Vagina (tissue), 2 donors: ENCODE results near the gene SPOCK1. TPM values are rescaled to one million over a fixed set of nuclear protein-coding genes. Genes with fewer than 3 reads are reported as not detected.

Experiments used
- DNase-seq, 2 donors: peaks; one replicate each; pipeline ENCODE4 v3.0.0-alpha.2; 2017; ENCODE audit errors: extremely low spot score in 2 of 2
- H3K27ac ChIP-seq: fragments of 200-600 bp; sonication (generic); one replicate; pipeline ENCODE4 v1.5.1; 2019
- H3K27me3 ChIP-seq: fragments of 200-600 bp; sonication (generic); one replicate; pipeline ENCODE4 v1.5.1; 2019
- H3K36me3 ChIP-seq, 2 donors: fragments of 200-600 bp; sonication (generic); one replicate each; pipeline ENCODE4 v1.5.1; 2017 to 2019
- H3K4me1 ChIP-seq: fragments of 200-600 bp; sonication (generic); one replicate; pipeline ENCODE4 v1.5.1; 2019
- H3K4me3 ChIP-seq, 2 donors: fragments of 200-600 bp; sonication (generic); 1 replicate in 1 of 2; 2 replicates in 1 of 2; pipeline ENCODE4 v1.5.1; 2016 to 2019
- H3K9me3 ChIP-seq: fragments of 200-600 bp; sonication (generic); one replicate; pipeline ENCODE4 v1.5.1; 2019
- CTCF ChIP-seq, 3 experiments: fragments of 450-650 bp in 2 of 3; fragments of 200-600 bp in 1 of 3; sonication (generic) in 1 of 3; IDR thresholded peaks; one replicate each; pipeline ENCODE4 v1.5.1; 2017 to 2019; ENCODE audit warnings: antibody characterized with exemption in 3 of 3, mild to moderate bottlenecking in 2 of 3, moderate library complexity in 2 of 3
- POLR2A ChIP-seq, 2 donors: fragments of 450-650 bp; IDR thresholded peaks; one replicate each; pipeline ENCODE4 v1.6.1; 2017; ENCODE audit warnings: antibody characterized with exemption in 2 of 2, mild to moderate bottlenecking in 2 of 2, moderate library complexity in 2 of 2
- POLR2AphosphoS5 ChIP-seq, 2 donors: sonication (generic); formaldehyde crosslinking; IDR thresholded peaks; one replicate each; pipeline ENCODE4 v1.9.0; 2017; ENCODE audit warnings: antibody characterized with exemption in 2 of 2, mild to moderate bottlenecking in 2 of 2, low read depth in 1 of 2; ENCODE audit not compliant: insufficient read depth in 1 of 2
- intact Hi-C: fragments of 100-400 bp; cut with DNase I; formaldehyde crosslinking; loops from one replicate; pipeline ENCODE4 v1.15.1; 2023
- total RNA-seq: library from RNA; depleted of rRNA; stranded (reverse); fragments of >200 nt; gene quantifications from one replicate; pipeline ENCODE4 v1.2.3, GENCODE V29; 2016

Gene SPOCK1
- total RNA-seq, 1 donor from 2014 or later: 70.7 TPM

DNA sequence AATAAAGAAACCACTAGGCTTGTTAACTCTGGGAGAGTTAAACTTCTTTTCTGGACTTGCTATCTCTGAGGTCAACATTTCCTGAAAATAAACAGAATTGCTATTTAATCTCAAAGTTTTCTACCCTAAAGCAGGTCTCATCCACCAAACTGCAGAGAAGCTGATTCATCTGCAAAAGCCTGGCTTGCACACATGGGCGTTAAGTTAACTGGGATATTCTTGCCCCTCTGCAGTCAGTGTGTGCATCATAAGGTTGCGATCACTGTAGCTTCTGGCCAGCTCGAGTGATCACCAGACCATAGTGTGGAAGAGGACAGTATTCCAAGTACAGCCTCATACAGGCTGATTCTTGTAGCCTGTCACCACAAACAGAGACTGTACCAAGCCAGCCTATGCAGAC lies 99.2 kb downstream of the SPOCK1 start:
- Histone ChIP-seq H3K9me3 (no peaks in the 10 kb centered on the region), H3K4me1 (no peaks in the 10 kb centered on the region), H3K27me3 (no peaks in the 10 kb centered on the region), H3K27ac (no peak overlapping the region), H3K4me3 (no peak overlapping the region), H3K36me3 (no peaks in the 10 kb centered on the region)
- DNase-seq: no peak
- intact Hi-C loops: no loop called here
- TF ChIP-seq POLR2A (IDR thresholded peaks at IDR 0.05) (no peak), CTCF (IDR thresholded peaks at IDR 0.05) (no peak), POLR2AphosphoS5 (IDR thresholded peaks at IDR 0.05; ENCODE audit: insufficient read depth in 1 of 2, low read depth in 1 of 2) (no peak)

GRCh38 chr5:137398751-137399150 lies 100.4 kb downstream of the SPOCK1 start:
- no peak overlapping the region for H3K27ac ChIP-seq
- no peak overlapping the region for H3K4me3 ChIP-seq
- TF ChIP-seq POLR2A (IDR thresholded peaks at IDR 0.05) (no peak), POLR2AphosphoS5 (IDR thresholded peaks at IDR 0.05; ENCODE audit: insufficient read depth in 1 of 2, low read depth in 1 of 2) (no peak)
- DNase-seq: peak in 1 of 2 donors; percentile 8
- no peaks in the 10 kb centered on the region for H3K27me3 ChIP-seq
- no peaks in the 10 kb centered on the region for H3K9me3 ChIP-seq
- intact Hi-C loops: no loop called here
- H3K4me1 ChIP-seq: no peaks in the 10 kb centered on the region
- H3K36me3 ChIP-seq: no peaks in the 10 kb centered on the region

- H3K27ac ChIP-seq: no peak overlapping the region
- TF ChIP-seq POLR2A (IDR thresholded peaks at IDR 0.05): no peak
- TF ChIP-seq CTCF (IDR thresholded peaks at IDR 0.05): no peak
- no peak for TF ChIP-seq POLR2AphosphoS5 (IDR thresholded peaks at IDR 0.05; ENCODE audit: insufficient read depth in 1 of 2, low read depth in 1 of 2)
- no peak for DNase-seq
- H3K36me3 ChIP-seq: no peaks in the 10 kb centered on the region
- H3K4me1 ChIP-seq: no peaks in the 10 kb centered on the region
- no peaks in the 10 kb centered on the region for H3K9me3 ChIP-seq
- no peak overlapping the region for H3K4me3 ChIP-seq
- intact Hi-C loops: no loop called here
- no peaks in the 10 kb centered on the region for H3K27me3 ChIP-seq
These were observed 101.0 kb downstream of the SPOCK1 start for GRCh38 chr5:137398154-137398553.

DNA sequence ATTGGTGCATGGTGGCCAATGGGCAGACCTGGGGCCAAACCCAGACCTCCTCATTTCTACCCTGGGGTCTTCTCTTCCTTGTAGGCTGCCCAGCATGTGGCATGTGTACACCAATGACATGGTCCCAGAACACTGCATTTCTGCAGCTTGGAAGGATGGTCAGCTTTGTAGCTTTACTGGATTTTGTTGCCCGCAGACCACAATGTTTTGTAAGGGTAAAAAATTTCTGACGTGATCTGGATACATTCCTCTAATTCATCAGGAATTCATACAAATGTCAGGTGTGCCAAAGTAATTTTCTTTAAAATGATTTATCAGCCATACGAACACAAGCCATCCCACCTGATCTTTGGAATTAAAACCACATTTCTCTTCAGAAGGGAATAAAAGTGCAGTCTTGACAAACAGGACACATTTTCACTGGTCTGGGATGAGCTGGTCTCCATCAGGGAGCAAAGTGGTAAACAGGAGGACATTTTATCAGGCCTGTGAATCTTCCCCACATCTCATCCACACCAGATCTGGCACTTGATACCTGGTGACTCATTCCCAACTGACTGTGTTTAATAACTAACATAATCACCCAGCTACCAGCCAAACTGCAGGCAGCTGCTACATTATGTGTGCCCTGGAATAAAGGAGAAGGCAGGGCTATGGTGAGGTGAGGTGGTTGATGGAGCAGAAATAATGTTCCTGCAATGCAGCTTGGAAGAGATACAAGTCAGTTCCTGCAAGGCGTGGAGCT lies 103.9 kb downstream of the SPOCK1 start:
- DNase-seq: peak in 1 of 2 donors; percentile 64
- TF ChIP-seq CTCF (IDR thresholded peaks at IDR 0.05) (no peak), POLR2A (IDR thresholded peaks at IDR 0.05) (no peak), POLR2AphosphoS5 (IDR thresholded peaks at IDR 0.05; ENCODE audit: insufficient read depth in 1 of 2, low read depth in 1 of 2) (no peak)
- H3K4me1 ChIP-seq: no peaks in the 10 kb centered on the region
- intact Hi-C loops: no loop called here
- H3K9me3 ChIP-seq: no peaks in the 10 kb centered on the region
- H3K4me3 ChIP-seq: no peak overlapping the region
- no peaks in the 10 kb centered on the region for H3K27me3 ChIP-seq
- H3K36me3 ChIP-seq: no peaks in the 10 kb centered on the region
- H3K27ac ChIP-seq: no peak overlapping the region

DNA sequence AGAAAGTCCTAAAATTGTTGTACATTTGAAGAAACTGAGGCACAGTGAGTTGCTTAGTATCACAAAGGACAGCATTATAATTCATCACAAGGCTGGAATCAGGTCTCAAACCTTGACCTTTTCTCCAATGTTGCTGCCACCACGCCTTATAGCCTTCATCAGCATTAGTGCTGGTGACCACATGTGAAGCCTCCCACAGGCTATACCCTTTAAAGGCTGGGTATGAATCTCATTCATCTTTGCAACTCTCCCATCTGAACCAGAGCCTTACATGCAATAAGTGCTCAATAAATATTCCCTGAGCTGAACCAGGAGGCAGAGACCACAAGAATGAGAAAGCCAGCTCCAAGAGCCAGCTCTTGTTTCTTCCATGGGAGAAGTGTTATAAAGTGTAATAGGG lies 104.7 kb downstream of the SPOCK1 start:
- intact Hi-C loops: no loop called here
- no peaks in the 10 kb centered on the region for H3K36me3 ChIP-seq
- TF ChIP-seq CTCF (IDR thresholded peaks at IDR 0.05) (no peak), POLR2A (IDR thresholded peaks at IDR 0.05) (no peak), POLR2AphosphoS5 (IDR thresholded peaks at IDR 0.05; ENCODE audit: insufficient read depth in 1 of 2, low read depth in 1 of 2) (no peak)
- peak in 1 of 2 donors; percentile 22 for DNase-seq
- H3K9me3 ChIP-seq: no peaks in the 10 kb centered on the region
- no peak overlapping the region for H3K4me3 ChIP-seq
- H3K27ac ChIP-seq: no peak overlapping the region
- H3K27me3 ChIP-seq: no peaks in the 10 kb centered on the region
- H3K4me1 ChIP-seq: no peaks in the 10 kb centered on the region
